Vagina (tissue), 2 donors: Measurements from ENCODE around the gene TACC3. TPM values are rescaled to one million over a fixed set of nuclear protein-coding genes. Genes with fewer than 3 reads are reported as not detected.

Source experiments
- DNase-seq, 2 donors: peaks; one replicate each; pipeline ENCODE4 v3.0.0-alpha.2; 2017; ENCODE audit errors: extremely low spot score in 2 of 2
- H3K27ac ChIP-seq: fragments of 200-600 bp; sonication (generic); one replicate; pipeline ENCODE4 v1.5.1; 2019
- H3K27me3 ChIP-seq: fragments of 200-600 bp; sonication (generic); one replicate; pipeline ENCODE4 v1.5.1; 2019
- H3K36me3 ChIP-seq, 2 donors: fragments of 200-600 bp; sonication (generic); one replicate each; pipeline ENCODE4 v1.5.1; 2017 to 2019
- H3K4me1 ChIP-seq: fragments of 200-600 bp; sonication (generic); one replicate; pipeline ENCODE4 v1.5.1; 2019
- H3K4me3 ChIP-seq, 2 donors: fragments of 200-600 bp; sonication (generic); 1 replicate in 1 of 2; 2 replicates in 1 of 2; pipeline ENCODE4 v1.5.1; 2016 to 2019
- H3K9me3 ChIP-seq: fragments of 200-600 bp; sonication (generic); one replicate; pipeline ENCODE4 v1.5.1; 2019
- CTCF ChIP-seq, 3 experiments: fragments of 450-650 bp in 2 of 3; fragments of 200-600 bp in 1 of 3; sonication (generic) in 1 of 3; IDR thresholded peaks; one replicate each; pipeline ENCODE4 v1.5.1; 2017 to 2019; ENCODE audit warnings: antibody characterized with exemption in 3 of 3, mild to moderate bottlenecking in 2 of 3, moderate library complexity in 2 of 3
- POLR2A ChIP-seq, 2 donors: fragments of 450-650 bp; IDR thresholded peaks; one replicate each; pipeline ENCODE4 v1.6.1; 2017; ENCODE audit warnings: antibody characterized with exemption in 2 of 2, mild to moderate bottlenecking in 2 of 2, moderate library complexity in 2 of 2
- POLR2AphosphoS5 ChIP-seq, 2 donors: sonication (generic); formaldehyde crosslinking; IDR thresholded peaks; one replicate each; pipeline ENCODE4 v1.9.0; 2017; ENCODE audit warnings: antibody characterized with exemption in 2 of 2, mild to moderate bottlenecking in 2 of 2, low read depth in 1 of 2; ENCODE audit not compliant: insufficient read depth in 1 of 2
- intact Hi-C: fragments of 100-400 bp; cut with DNase I; formaldehyde crosslinking; loops from one replicate; pipeline ENCODE4 v1.15.1; 2023
- total RNA-seq: library from RNA; depleted of rRNA; stranded (reverse); fragments of >200 nt; gene quantifications from one replicate; pipeline ENCODE4 v1.2.3, GENCODE V29; 2016

TACC3 gene
- total RNA-seq, 1 donor from 2014 or later, result 16.0 TPM

DNA sequence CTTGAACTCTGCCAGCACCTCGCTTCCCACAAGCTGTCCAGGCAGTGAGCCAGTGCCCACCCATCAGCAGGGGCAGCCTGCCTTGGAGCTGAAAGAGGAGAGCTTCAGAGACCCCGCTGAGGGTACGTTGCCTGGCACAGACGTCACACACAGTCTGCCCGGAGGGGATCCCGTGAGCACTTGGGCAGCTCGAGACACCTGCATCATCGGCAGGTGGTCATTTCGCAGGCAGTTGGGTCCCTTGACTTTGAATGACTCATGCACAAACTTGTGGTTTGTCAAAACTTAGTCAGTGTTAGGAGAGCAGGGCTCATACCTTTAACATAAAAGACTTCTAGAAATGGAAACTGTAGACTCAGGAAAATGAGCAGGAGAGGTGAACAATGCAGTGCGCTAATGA lies 9.9 kb downstream of the TACC3 start:
- Histone ChIP-seq H3K27me3 (no peaks in the 10 kb centered on the region), H3K9me3 (no peaks in the 10 kb centered on the region), H3K4me3 (no peak overlapping the region), H3K27ac (no peak overlapping the region), H3K36me3 (no peaks in the 10 kb centered on the region), H3K4me1 (peaks cover 20% of the 10 kb centered on the region)
- TF ChIP-seq POLR2AphosphoS5 (IDR thresholded peaks at IDR 0.05; ENCODE audit: insufficient read depth in 1 of 2, low read depth in 1 of 2), result no peak
- TF ChIP-seq POLR2A (IDR thresholded peaks at IDR 0.05), result no peak
- intact Hi-C loops, result no loop called here
- no peak for DNase-seq

- Histone ChIP-seq H3K4me3 (no peak overlapping the region), H3K27me3 (no peaks in the 10 kb centered on the region), H3K4me1 (peaks cover 9% of the 10 kb centered on the region), H3K27ac (no peak overlapping the region), H3K36me3 (peaks cover 0 to 9% of the 10 kb centered on the region in 2 donors), H3K9me3 (peaks cover 1% of the 10 kb centered on the region)
- TF ChIP-seq CTCF (IDR thresholded peaks at IDR 0.05) (no peak), POLR2A (IDR thresholded peaks at IDR 0.05) (no peak), POLR2AphosphoS5 (IDR thresholded peaks at IDR 0.05; ENCODE audit: insufficient read depth in 1 of 2, low read depth in 1 of 2) (no peak)
- no peak for DNase-seq
- intact Hi-C loops, result no loop called here
These were observed 11.6 kb downstream of the TACC3 start for GRCh38 chr4:1732911-1733310.

- Histone ChIP-seq H3K27ac (no peak overlapping the region), H3K4me3 (no peak overlapping the region), H3K9me3 (peaks cover 7% of the 10 kb centered on the region), H3K4me1 (no peaks in the 10 kb centered on the region), H3K27me3 (no peaks in the 10 kb centered on the region), H3K36me3 (peaks cover 0 to 21% of the 10 kb centered on the region in 2 donors)
- DNase-seq, result no peak
- TF ChIP-seq POLR2A (IDR thresholded peaks at IDR 0.05) (no peak), CTCF (IDR thresholded peaks at IDR 0.05) (no peak), POLR2AphosphoS5 (IDR thresholded peaks at IDR 0.05; ENCODE audit: insufficient read depth in 1 of 2, low read depth in 1 of 2) (no peak)
- intact Hi-C loops, result no loop called here
These were observed 13.9 kb downstream of the TACC3 start for GRCh38 chr4:1735215-1735614.

DNA sequence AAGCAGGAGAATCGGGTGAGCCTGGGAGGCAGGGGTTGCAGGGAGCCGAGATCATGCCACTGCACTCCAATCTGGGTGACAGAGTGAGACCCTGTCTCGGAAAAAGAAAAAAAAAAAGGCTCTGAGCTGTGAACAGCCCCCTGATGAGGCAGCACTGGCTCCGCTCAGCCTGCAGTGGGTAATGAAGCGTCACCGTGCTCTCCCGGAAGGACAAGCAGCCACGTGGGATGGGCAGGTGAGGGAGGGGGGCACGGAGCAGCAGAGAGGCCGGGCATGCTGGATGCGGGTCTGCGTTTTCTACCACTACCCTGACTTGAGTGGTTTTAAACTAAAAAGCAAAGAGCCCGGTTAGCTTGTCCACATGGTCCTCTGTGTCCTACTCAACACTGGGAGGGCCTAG lies 15.5 kb downstream of the TACC3 start:
- intact Hi-C loops, result no loop called here
- peaks cover 7% of the 10 kb centered on the region for H3K9me3 ChIP-seq
- H3K27ac ChIP-seq, result no peak overlapping the region
- peaks cover 0 to 21% of the 10 kb centered on the region in 2 donors for H3K36me3 ChIP-seq
- no peak overlapping the region for H3K4me3 ChIP-seq
- DNase-seq, result no peak
- TF ChIP-seq CTCF (IDR thresholded peaks at IDR 0.05) (no peak), POLR2A (IDR thresholded peaks at IDR 0.05) (no peak), POLR2AphosphoS5 (IDR thresholded peaks at IDR 0.05; ENCODE audit: insufficient read depth in 1 of 2, low read depth in 1 of 2) (no peak)
- H3K4me1 ChIP-seq, result no peaks in the 10 kb centered on the region
- H3K27me3 ChIP-seq, result no peaks in the 10 kb centered on the region

- H3K4me3 ChIP-seq, result no peak overlapping the region
- H3K27ac ChIP-seq, result no peak overlapping the region
- no peak for TF ChIP-seq CTCF (IDR thresholded peaks at IDR 0.05)
- TF ChIP-seq POLR2A (IDR thresholded peaks at IDR 0.05), result no peak
- TF ChIP-seq POLR2AphosphoS5 (IDR thresholded peaks at IDR 0.05; ENCODE audit: insufficient read depth in 1 of 2, low read depth in 1 of 2), result no peak
- H3K4me1 ChIP-seq, result no peaks in the 10 kb centered on the region
- intact Hi-C loops, result no loop called here
- peaks cover 7% of the 10 kb centered on the region for H3K9me3 ChIP-seq
- no peak for DNase-seq
- no peaks in the 10 kb centered on the region for H3K27me3 ChIP-seq
- peaks cover 0 to 21% of the 10 kb centered on the region in 2 donors for H3K36me3 ChIP-seq
These were observed 16.3 kb downstream of the TACC3 start for GRCh38 chr4:1737666-1738065.
